A549 (cell line): ENCODE data around the gene CD68. TPM values are rescaled to one million over a fixed set of nuclear protein-coding genes. Genes with fewer than 3 reads are reported as not detected.

ENCODE experiments used
- ATAC-seq, 2 experiments: fragments of 200-7000 bp in 1 of 2; fragments of >200 bp in 1 of 2; cut with Nextera tagmentation in 1 of 2; cut with Tn5 transposase in 1 of 2; 3 replicates each; pipeline versions ENCODE4 v1.8.0 to v1.9.1; 2018 to 2020; ENCODE audit warnings: mild to moderate bottlenecking in 1 of 2, moderate library complexity in 1 of 2
- CTCF ChIA-PET: fragments of 300-600 bp; sonication (Branson Sonifier 250); formaldehyde crosslinking; extraction: SDS; loops from one replicate; lab custom pipeline; 2021; ENCODE audit warnings: antibody characterized with exemption, inconsistent platforms; lab: Yijun Ruan, JAX
- POLR2A ChIA-PET: fragments of 350-600 bp; formaldehyde crosslinking; extraction: SDS; loops from one replicate; lab custom pipeline; 2021; ENCODE audit warnings: antibody characterized with exemption, inconsistent platforms; lab: Yijun Ruan, JAX
- DNase-seq, 2 experiments: peaks; one replicate each; pipeline versions ENCODE4 v3.0.0 to v3.0.0-alpha.2; 2011 to 2016; ENCODE audit warnings: low read depth in 1 of 2, low spot score in 1 of 2
- FAIRE-seq: peaks from 2 replicates; lab custom pipeline; 2011; peaks lifted over from hg19 to GRCh38; lab: Jason Lieb, UNC
- H3K27ac ChIP-seq, 2 experiments: fragments of >200 bp; sonication (Bioruptor Twin); formaldehyde crosslinking; 3 replicates each; pipeline ENCODE4 v1.5.1; 2016 to 2017
- H3K4me1 ChIP-seq: fragments of >200 bp; sonication (Bioruptor Twin); formaldehyde crosslinking; 3 replicates; pipeline ENCODE4 v1.6.1; 2016
- H3K4me2 ChIP-seq: fragments of >200 bp; sonication (Bioruptor Twin); formaldehyde crosslinking; 3 replicates; pipeline ENCODE4 v1.6.1; 2016
- H3K4me3 ChIP-seq: fragments of >200 bp; sonication (Bioruptor Twin); formaldehyde crosslinking; 3 replicates; pipeline ENCODE4 v1.5.1; 2016
- H3K9me3 ChIP-seq: fragments of >200 bp; sonication (Bioruptor Twin); formaldehyde crosslinking; 3 replicates; pipeline ENCODE4 v1.6.1; 2016
- BCL3 ChIP-seq: fragments of >200 bp; sonication (Bioruptor Twin); formaldehyde crosslinking; IDR thresholded peaks from 3 replicates; pipeline ENCODE4 v1.6.1; 2016
- RCOR1 ChIP-seq: fragments of 150-350 bp; IDR thresholded peaks from 2 replicates; pipeline ENCODE4 v1.6.1; 2014; ENCODE audit warnings: antibody characterized with exemption, low read length, low read depth
- WGBS: methylation state at CpG from one replicate; pipeline ENCODE4 v1.1.6; 2017; ENCODE audit errors: missing lambda C conversion rate; 5-methylcytosine and 5-hydroxymethylcytosine counted together
- polyA plus RNA-seq, 4 experiments: library from polyadenylated mRNA; depleted of rRNA in 3 of 4; stranded (reverse); fragments of >200 nt; fragmentation: RNase III in 1 of 4; extraction: RNeasy Plus Mini Kit Qiagen cat#74134 plus additional on column Dnase treatment in 1 of 4; gene quantifications; 2 replicates in 3 of 4; 3 replicates in 1 of 4; pipeline ENCODE4 v1.2.3, GENCODE V29; 2011 to 2017
- small RNA-seq, 6 experiments: library from RNA; depleted of rRNA; stranded (forward); fragments of <200 nt; gene quantifications; one replicate each; pipeline ENCODE3, GENCODE V24; 2012

The CD68 gene
- polyA plus RNA-seq, 2 of the 4 experiments (the other 2 are of a cell fraction), result 9.8 to 17.7 TPM

GRCh38 chr17:7629939-7630571, 50.6 kb downstream of the CD68 start, which contains the start of gene SHBG:
SHBG (plus strand) TSS chr17:7630135; CDS start chr17:7630173, 38 bp downstream.
- Histone ChIP-seq H3K4me3 (no peak within 1 kb of the TSS), H3K4me1 (peaks cover 10% of the 10 kb centered on the region; the same call in 2 of the 3 replicates), H3K27ac (peak within 1 kb of the TSS in 1 of 2 experiments; percentile 9; a peak in 1 of 6 replicates), H3K4me2 (no peak within 1 kb of the TSS), H3K9me3 (no peaks in the 10 kb centered on the region)
- TF ChIP-seq BCL3 (no peak), RCOR1 (no peak)
- FAIRE-seq (no peak), DNase-seq (no peak), ATAC-seq (no peak)
- ChIA-PET POLR2A (interaction anchor here (0.6 to 1.8 kb wide), 3 partner anchors 18 to 57 kb away, joined by 3 to 7 read pairs (median 3); partner anchors contain the start of gene TP53), CTCF (interaction anchor here (1.3 to 8.2 kb wide), 6 partner anchors 10 to 412 kb away, joined by 3 to 191 read pairs (median 58); partner anchors contain the start of genes FXR2, TP53 and WRAP53)
- WGBS, result 85% methylated on average over 13 of the region's 13 CpGs

Small RNA genes lying within 50 kb of the gene (small RNA-seq; reads per million reads assigned to genes)
- gene CD68 (0 reads per million in 6 experiments), gene RF00019 (0 reads per million in 6 experiments), gene SNORA48 (0 reads per million in 6 experiments), gene SNORD10 (0 reads per million in 6 experiments)

Other genes with a start within 250 kb of the CD68 start
- 0.03 and 0.41 TPM in 2 replicates for gene ACAP1, start 243.1 kb upstream of the CD68 start, polyA plus RNA-seq (2011; rRNA removed)
- 1.3 to 2.1 TPM (median 1.4 TPM) in 3 replicates for gene ACAP1, start 243.1 kb upstream of the CD68 start, polyA plus RNA-seq (2017; fragmentation: RNase III; extraction: RNeasy Plus Mini Kit Qiagen cat#74134 plus additional on column Dnase treatment)
- 6.1 and 7.0 TPM in 2 replicates for gene KCTD11, start 227.5 kb upstream of the CD68 start, polyA plus RNA-seq (2011; rRNA removed)
- gene KCTD11, start 227.5 kb upstream of the CD68 start, polyA plus RNA-seq (2017; fragmentation: RNase III; extraction: RNeasy Plus Mini Kit Qiagen cat#74134 plus additional on column Dnase treatment), result 9.6 to 10.7 TPM (median 10.3 TPM) in 3 replicates
- not detected in 2 replicates for gene TMEM95, start 224.5 kb upstream of the CD68 start, polyA plus RNA-seq (2011; rRNA removed)
- gene TMEM95, start 224.5 kb upstream of the CD68 start, polyA plus RNA-seq (2017; fragmentation: RNase III; extraction: RNeasy Plus Mini Kit Qiagen cat#74134 plus additional on column Dnase treatment), result not detected in 3 replicates
- gene TNK1, start 198.5 kb upstream of the CD68 start, polyA plus RNA-seq (2011; rRNA removed), result 1.2 and 1.8 TPM in 2 replicates
- 2.1 to 2.4 TPM (median 2.2 TPM) in 3 replicates for gene TNK1, start 198.5 kb upstream of the CD68 start, polyA plus RNA-seq (2017; fragmentation: RNase III; extraction: RNeasy Plus Mini Kit Qiagen cat#74134 plus additional on column Dnase treatment)
- 11.0 and 13.7 TPM in 2 replicates for gene PLSCR3, start 185.1 kb upstream of the CD68 start, polyA plus RNA-seq (2011; rRNA removed)
- 27.5 to 33.4 TPM (median 29.6 TPM) in 3 replicates for gene PLSCR3, start 185.1 kb upstream of the CD68 start, polyA plus RNA-seq (2017; fragmentation: RNase III; extraction: RNeasy Plus Mini Kit Qiagen cat#74134 plus additional on column Dnase treatment)
- gene TMEM256, start 175.5 kb upstream of the CD68 start, polyA plus RNA-seq (2011; rRNA removed), result 127 and 210 TPM in 2 replicates
- 142 to 166 TPM (median 164 TPM) in 3 replicates for gene TMEM256, start 175.5 kb upstream of the CD68 start, polyA plus RNA-seq (2017; fragmentation: RNase III; extraction: RNeasy Plus Mini Kit Qiagen cat#74134 plus additional on column Dnase treatment)
- gene NLGN2, start 171.8 kb upstream of the CD68 start, polyA plus RNA-seq (2011; rRNA removed), result 4.1 and 6.9 TPM in 2 replicates
- gene NLGN2, start 171.8 kb upstream of the CD68 start, polyA plus RNA-seq (2017; fragmentation: RNase III; extraction: RNeasy Plus Mini Kit Qiagen cat#74134 plus additional on column Dnase treatment), result 17.6 to 27.9 TPM (median 27.5 TPM) in 3 replicates
- gene SPEM1, start 159.3 kb upstream of the CD68 start, polyA plus RNA-seq (2011; rRNA removed), result not detected in 2 replicates
- 0.09 to 0.13 TPM in 2 of 3 replicates, not detected in the other for gene SPEM1, start 159.3 kb upstream of the CD68 start, polyA plus RNA-seq (2017; fragmentation: RNase III; extraction: RNeasy Plus Mini Kit Qiagen cat#74134 plus additional on column Dnase treatment)
- not detected in 2 replicates for gene SPEM2, start 154.0 kb upstream of the CD68 start, polyA plus RNA-seq (2011; rRNA removed)
- not detected in 3 replicates for gene SPEM2, start 154.0 kb upstream of the CD68 start, polyA plus RNA-seq (2017; fragmentation: RNase III; extraction: RNeasy Plus Mini Kit Qiagen cat#74134 plus additional on column Dnase treatment)
- not detected in 2 replicates for gene SPEM3, start 150.8 kb upstream of the CD68 start, polyA plus RNA-seq (2011; rRNA removed)
- not detected in 3 replicates for gene SPEM3, start 150.8 kb upstream of the CD68 start, polyA plus RNA-seq (2017; fragmentation: RNase III; extraction: RNeasy Plus Mini Kit Qiagen cat#74134 plus additional on column Dnase treatment)
- 4.4 and 4.9 TPM in 2 replicates for gene TMEM102, start 144.2 kb upstream of the CD68 start, polyA plus RNA-seq (2011; rRNA removed)
- gene TMEM102, start 144.2 kb upstream of the CD68 start, polyA plus RNA-seq (2017; fragmentation: RNase III; extraction: RNeasy Plus Mini Kit Qiagen cat#74134 plus additional on column Dnase treatment), result 6.5 to 8.9 TPM (median 8.1 TPM) in 3 replicates
- gene FGF11, start 140.1 kb upstream of the CD68 start, polyA plus RNA-seq (2011; rRNA removed), result 1.4 and 1.9 TPM in 2 replicates
- gene FGF11, start 140.1 kb upstream of the CD68 start, polyA plus RNA-seq (2017; fragmentation: RNase III; extraction: RNeasy Plus Mini Kit Qiagen cat#74134 plus additional on column Dnase treatment), result 1.1 to 1.8 TPM (median 1.5 TPM) in 3 replicates
- gene CHRNB1, start 134.6 kb upstream of the CD68 start, polyA plus RNA-seq (2011; rRNA removed), result 6.5 and 6.9 TPM in 2 replicates
- 6.2 to 8.4 TPM (median 8.0 TPM) in 3 replicates for gene CHRNB1, start 134.6 kb upstream of the CD68 start, polyA plus RNA-seq (2017; fragmentation: RNase III; extraction: RNeasy Plus Mini Kit Qiagen cat#74134 plus additional on column Dnase treatment)
- gene ZBTB4, start 100.0 kb upstream of the CD68 start, polyA plus RNA-seq (2011; rRNA removed), result 14.4 and 18.2 TPM in 2 replicates
- gene ZBTB4, start 100.0 kb upstream of the CD68 start, polyA plus RNA-seq (2017; fragmentation: RNase III; extraction: RNeasy Plus Mini Kit Qiagen cat#74134 plus additional on column Dnase treatment), result 24.4 to 29.5 TPM (median 28.2 TPM) in 3 replicates
- gene SLC35G6, start 98.2 kb upstream of the CD68 start, polyA plus RNA-seq (2011; rRNA removed), result not detected in 2 replicates
- not detected in 3 replicates for gene SLC35G6, start 98.2 kb upstream of the CD68 start, polyA plus RNA-seq (2017; fragmentation: RNase III; extraction: RNeasy Plus Mini Kit Qiagen cat#74134 plus additional on column Dnase treatment)
- gene POLR2A, start 95.3 kb upstream of the CD68 start, polyA plus RNA-seq (2011; rRNA removed), result 22.8 and 57.1 TPM in 2 replicates
- 65.6 to 69.6 TPM (median 67.4 TPM) in 3 replicates for gene POLR2A, start 95.3 kb upstream of the CD68 start, polyA plus RNA-seq (2017; fragmentation: RNase III; extraction: RNeasy Plus Mini Kit Qiagen cat#74134 plus additional on column Dnase treatment)
- 11.9 and 12.4 TPM in 2 replicates for gene TNFSF12, start 30.6 kb upstream of the CD68 start, polyA plus RNA-seq (2011; rRNA removed)
- 7.9 to 9.9 TPM (median 9.7 TPM) in 3 replicates for gene TNFSF12, start 30.6 kb upstream of the CD68 start, polyA plus RNA-seq (2017; fragmentation: RNase III; extraction: RNeasy Plus Mini Kit Qiagen cat#74134 plus additional on column Dnase treatment)
- 1.0 TPM in 2 replicates for gene TNFSF13, start 20.9 kb upstream of the CD68 start, polyA plus RNA-seq (2011; rRNA removed)
- gene TNFSF13, start 20.9 kb upstream of the CD68 start, polyA plus RNA-seq (2017; fragmentation: RNase III; extraction: RNeasy Plus Mini Kit Qiagen cat#74134 plus additional on column Dnase treatment), result 0.41 to 0.78 TPM (median 0.61 TPM) in 3 replicates
- 150 and 165 TPM in 2 replicates for gene SENP3, start 17.7 kb upstream of the CD68 start, polyA plus RNA-seq (2011; rRNA removed)
- gene SENP3, start 17.7 kb upstream of the CD68 start, polyA plus RNA-seq (2017; fragmentation: RNase III; extraction: RNeasy Plus Mini Kit Qiagen cat#74134 plus additional on column Dnase treatment), result 104 to 119 TPM (median 114 TPM) in 3 replicates
- gene MPDU1, start 4.2 kb downstream of the CD68 start, polyA plus RNA-seq (2011; rRNA removed), result 148 and 204 TPM in 2 replicates
- 126 to 134 TPM (median 127 TPM) in 3 replicates for gene MPDU1, start 4.2 kb downstream of the CD68 start, polyA plus RNA-seq (2017; fragmentation: RNase III; extraction: RNeasy Plus Mini Kit Qiagen cat#74134 plus additional on column Dnase treatment)
- 0.05 and 0.11 TPM in 2 replicates for gene SOX15, start 10.5 kb downstream of the CD68 start, polyA plus RNA-seq (2011; rRNA removed)
- gene SOX15, start 10.5 kb downstream of the CD68 start, polyA plus RNA-seq (2017; fragmentation: RNase III; extraction: RNeasy Plus Mini Kit Qiagen cat#74134 plus additional on column Dnase treatment), result 0.19 to 0.30 TPM (median 0.22 TPM) in 3 replicates
- gene FXR2, start 35.3 kb downstream of the CD68 start, polyA plus RNA-seq (2011; rRNA removed), result 40.7 and 45.3 TPM in 2 replicates
- gene FXR2, start 35.3 kb downstream of the CD68 start, polyA plus RNA-seq (2017; fragmentation: RNase III; extraction: RNeasy Plus Mini Kit Qiagen cat#74134 plus additional on column Dnase treatment), result 38.9 to 45.2 TPM (median 42.9 TPM) in 3 replicates
- gene SAT2, start 48.2 kb downstream of the CD68 start, polyA plus RNA-seq (2011; rRNA removed), result 38.1 and 44.4 TPM in 2 replicates
- gene SAT2, start 48.2 kb downstream of the CD68 start, polyA plus RNA-seq (2017; fragmentation: RNase III; extraction: RNeasy Plus Mini Kit Qiagen cat#74134 plus additional on column Dnase treatment), result 59.8 to 76.3 TPM (median 70.1 TPM) in 3 replicates
- gene SHBG, start 50.5 kb downstream of the CD68 start, polyA plus RNA-seq (2011; rRNA removed), result 0.31 and 0.34 TPM in 2 replicates
- gene SHBG, start 50.5 kb downstream of the CD68 start, polyA plus RNA-seq (2017; fragmentation: RNase III; extraction: RNeasy Plus Mini Kit Qiagen cat#74134 plus additional on column Dnase treatment), result 0.37 to 0.63 TPM (median 0.50 TPM) in 3 replicates
- gene ATP1B2, start 71.3 kb downstream of the CD68 start, polyA plus RNA-seq (2011; rRNA removed), result 0.16 and 0.20 TPM in 2 replicates
- 0.05 to 0.26 TPM (median 0.10 TPM) in 3 replicates for gene ATP1B2, start 71.3 kb downstream of the CD68 start, polyA plus RNA-seq (2017; fragmentation: RNase III; extraction: RNeasy Plus Mini Kit Qiagen cat#74134 plus additional on column Dnase treatment)
- 65.9 and 80.1 TPM in 2 replicates for gene TP53, start 107.9 kb downstream of the CD68 start, polyA plus RNA-seq (2011; rRNA removed)
- gene TP53, start 107.9 kb downstream of the CD68 start, polyA plus RNA-seq (2017; fragmentation: RNase III; extraction: RNeasy Plus Mini Kit Qiagen cat#74134 plus additional on column Dnase treatment), result 53.1 to 64.0 TPM (median 59.4 TPM) in 3 replicates
- gene WRAP53, start 108.8 kb downstream of the CD68 start, polyA plus RNA-seq (2011; rRNA removed), result 15.9 and 17.4 TPM in 2 replicates
- 33.8 to 34.0 TPM (median 33.9 TPM) in 3 replicates for gene WRAP53, start 108.8 kb downstream of the CD68 start, polyA plus RNA-seq (2017; fragmentation: RNase III; extraction: RNeasy Plus Mini Kit Qiagen cat#74134 plus additional on column Dnase treatment)
- 1.9 and 2.1 TPM in 2 replicates for gene EFNB3, start 125.6 kb downstream of the CD68 start, polyA plus RNA-seq (2011; rRNA removed)
- gene EFNB3, start 125.6 kb downstream of the CD68 start, polyA plus RNA-seq (2017; fragmentation: RNase III; extraction: RNeasy Plus Mini Kit Qiagen cat#74134 plus additional on column Dnase treatment), result 0.96 to 1.9 TPM (median 1.7 TPM) in 3 replicates
- gene DNAH2, start 138.1 kb downstream of the CD68 start, polyA plus RNA-seq (2011; rRNA removed), result 0.08 TPM in 2 replicates
- gene DNAH2, start 138.1 kb downstream of the CD68 start, polyA plus RNA-seq (2017; fragmentation: RNase III; extraction: RNeasy Plus Mini Kit Qiagen cat#74134 plus additional on column Dnase treatment), result 0.01 to 0.05 TPM (median 0.03 TPM) in 3 replicates